Fibroblast of villous mesenchyme (primary cell): ENCODE results near the gene MPC2. TPM values are rescaled to one million over a fixed set of nuclear protein-coding genes. Genes with fewer than 3 reads are reported as not detected.

Source experiments
- DNase-seq: peaks from one replicate; pipeline ENCODE4 v3.0.0-alpha.2; 2010; ENCODE audit warnings: low read depth
- H3K4me3 ChIP-seq: 2 replicates; pipeline ENCODE4 v1.5.1; 2011; ENCODE audit warnings: low read depth, mild to moderate bottlenecking, low read length
- CTCF ChIP-seq: IDR thresholded peaks from 2 replicates; pipeline ENCODE4 v1.5.1; 2012; ENCODE audit warnings: low read depth, mild to moderate bottlenecking, low read length; ENCODE audit not compliant: insufficient read depth
- total RNA-seq: library from RNA; depleted of rRNA; stranded (reverse); fragments of >200 nt; gene quantifications from 2 replicates; pipeline ENCODE4 v1.2.3, GENCODE V29; 2012

The MPC2 gene
- total RNA-seq, 1 donor: 33.7 TPM

GRCh38 chr1:167926486-167926997 is 10.3 kb downstream of the MPC2 start:
- DNase-seq: no peak
- TF ChIP-seq CTCF: peak; percentile 3
- no peak overlapping the region for H3K4me3 ChIP-seq

GRCh38 chr1:167924543-167925231 is 12.2 kb downstream of the MPC2 start:
- TF ChIP-seq CTCF: no peak
- DNase-seq: no peak
- H3K4me3 ChIP-seq: no peak overlapping the region

- no peak for TF ChIP-seq CTCF
- H3K4me3 ChIP-seq: no peak overlapping the region
- DNase-seq: no peak
Observed at GRCh38 chr1:167924102-167924501, 12.8 kb downstream of the MPC2 start.

- no peak overlapping the region for H3K4me3 ChIP-seq
- no peak for DNase-seq
- no peak for TF ChIP-seq CTCF
Observed at GRCh38 chr1:167923324-167924056, 13.4 kb downstream of the MPC2 start.

- DNase-seq: no peak
- no peak overlapping the region for H3K4me3 ChIP-seq
- no peak for TF ChIP-seq CTCF
Observed at GRCh38 chr1:167922611-167923074, 14.2 kb downstream of the MPC2 start.

GRCh38 chr1:167922023-167922422 is 14.8 kb downstream of the MPC2 start:
- DNase-seq: peak; percentile 55
- no peak for TF ChIP-seq CTCF

More at GRCh38 chr1:167922023-167922422, 14.8 kb downstream of the MPC2 start:
- no peak overlapping the region for H3K4me3 ChIP-seq
